NCI-H69 (cell line): ENCODE data around the gene CERS1.

Source experiments
- DNase-seq: peaks from one replicate; lab custom pipeline; 2025; lab: John Stamatoyannopoulos, UW

CERS1 gene

DNA sequence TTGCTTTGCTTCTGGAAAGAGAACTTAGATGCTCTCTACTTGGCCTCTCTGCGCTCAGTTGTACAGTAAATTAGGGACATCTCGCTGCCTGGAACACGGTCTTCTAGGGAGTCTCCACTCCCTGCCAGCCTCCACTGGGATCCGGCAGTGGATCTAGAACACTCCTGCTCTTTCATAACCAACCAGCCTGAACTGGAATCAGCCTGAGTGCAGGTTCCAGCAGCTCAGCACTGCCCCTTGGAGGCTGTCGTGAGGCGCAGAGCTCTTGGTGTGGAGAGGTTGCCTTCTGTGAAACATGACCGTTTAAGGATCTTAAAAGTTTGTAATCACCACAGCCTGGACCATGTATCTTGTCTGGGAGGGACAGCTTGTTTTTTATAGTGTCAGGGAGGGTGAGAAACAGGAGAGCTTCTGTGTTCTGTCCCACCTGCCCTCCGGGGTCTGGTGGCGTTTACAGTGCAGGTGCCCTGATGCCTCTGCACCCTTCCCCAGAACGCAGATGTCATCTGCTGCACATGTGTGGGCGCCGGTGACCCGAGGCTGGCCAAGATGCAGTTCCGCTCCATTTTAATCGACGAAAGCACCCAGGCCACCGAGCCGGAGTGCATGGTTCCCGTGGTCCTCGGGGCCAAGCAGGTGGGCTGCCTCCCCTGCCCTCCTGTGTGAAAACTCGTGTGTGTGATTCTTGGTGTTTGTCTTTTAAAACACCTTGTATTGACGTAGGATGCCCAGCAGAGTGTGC lies 39.4 kb downstream of the CERS1 start:
- DNase-seq = peak; percentile 13

DNA sequence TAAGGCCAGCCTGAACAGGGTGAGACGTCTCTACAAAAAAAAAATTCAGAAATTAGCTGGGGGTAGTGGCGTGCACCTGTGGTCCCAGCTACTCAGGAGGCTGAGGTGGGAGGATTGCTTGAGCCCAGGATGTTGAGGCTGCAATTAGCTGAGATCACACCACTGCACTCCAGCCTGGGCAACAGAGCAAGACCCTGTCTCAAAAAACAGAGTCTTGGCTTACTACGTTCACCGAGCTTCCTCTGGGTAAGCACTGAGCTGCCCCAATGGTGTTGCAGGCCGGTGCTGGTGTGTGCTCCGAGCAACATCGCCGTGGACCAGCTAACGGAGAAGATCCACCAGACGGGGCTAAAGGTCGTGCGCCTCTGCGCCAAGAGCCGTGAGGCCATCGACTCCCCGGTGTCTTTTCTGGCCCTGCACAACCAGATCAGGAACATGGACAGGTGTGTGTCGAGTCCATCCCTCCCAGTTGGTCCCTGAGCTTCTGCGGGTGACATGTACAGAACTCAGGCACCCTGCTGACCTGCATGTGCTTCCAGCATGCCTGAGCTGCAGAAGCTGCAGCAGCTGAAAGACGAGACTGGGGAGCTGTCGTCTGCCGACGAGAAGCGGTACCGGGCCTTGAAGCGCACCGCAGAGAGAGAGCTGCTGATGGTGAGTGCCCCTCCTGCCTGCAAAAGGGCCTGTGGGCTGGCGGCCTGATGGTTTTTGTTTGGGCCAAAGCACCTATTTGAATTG lies 40.1 kb downstream of the CERS1 start:
- DNase-seq = no peak

DNA sequence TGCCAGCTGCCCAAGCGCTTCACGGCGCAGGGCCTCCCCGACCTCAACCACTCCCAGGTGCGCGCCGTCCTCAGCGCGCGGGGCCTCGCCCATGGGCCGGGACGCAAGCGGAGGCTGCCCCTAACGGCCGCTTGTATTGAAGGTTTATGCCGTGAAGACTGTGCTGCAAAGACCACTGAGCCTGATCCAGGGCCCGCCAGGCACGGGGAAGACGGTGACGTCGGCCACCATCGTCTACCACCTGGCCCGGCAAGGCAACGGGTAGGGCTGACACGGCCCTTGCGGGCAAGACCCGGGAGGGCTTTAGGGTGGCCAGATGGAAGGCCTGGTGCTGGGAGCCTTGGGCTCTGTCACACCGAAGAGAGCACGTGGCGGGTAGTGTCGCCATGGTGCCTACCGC lies 41.0 kb downstream of the CERS1 start:
- no peak for DNase-seq

DNA sequence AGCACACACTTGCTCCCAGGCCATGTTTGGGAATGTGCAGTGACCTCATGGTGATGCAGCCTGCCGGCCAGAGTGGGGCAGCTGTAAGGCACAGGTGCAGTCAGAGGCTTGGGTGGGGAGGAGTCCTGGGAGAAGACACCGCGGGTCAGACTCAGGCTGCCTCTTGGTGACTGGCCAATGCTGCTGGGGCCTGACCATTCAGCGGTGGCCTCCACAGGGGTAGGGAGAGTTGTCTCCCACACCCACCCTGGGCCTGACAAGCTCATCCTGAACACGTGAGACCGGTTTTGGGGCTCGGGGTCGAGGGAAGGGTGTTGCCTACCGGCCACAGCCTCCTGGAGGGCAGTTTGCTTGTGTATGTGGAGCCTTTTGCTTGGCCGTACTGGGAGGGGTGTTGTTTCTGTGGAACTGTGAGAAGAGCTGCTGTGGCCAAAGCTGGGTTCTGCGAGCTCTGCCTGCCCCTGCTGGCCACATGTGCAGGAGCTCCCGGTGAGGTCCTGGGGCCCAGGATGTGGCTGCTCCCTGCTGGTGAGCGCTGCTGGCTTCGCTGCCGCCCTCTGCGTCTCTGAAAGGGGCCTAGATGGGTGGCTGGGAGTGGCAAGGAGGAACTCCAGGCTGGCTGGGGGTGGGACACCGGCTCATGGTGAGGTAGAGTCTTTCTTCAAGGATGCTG lies 42.1 kb downstream of the CERS1 start:
- DNase-seq = no peak

DNA sequence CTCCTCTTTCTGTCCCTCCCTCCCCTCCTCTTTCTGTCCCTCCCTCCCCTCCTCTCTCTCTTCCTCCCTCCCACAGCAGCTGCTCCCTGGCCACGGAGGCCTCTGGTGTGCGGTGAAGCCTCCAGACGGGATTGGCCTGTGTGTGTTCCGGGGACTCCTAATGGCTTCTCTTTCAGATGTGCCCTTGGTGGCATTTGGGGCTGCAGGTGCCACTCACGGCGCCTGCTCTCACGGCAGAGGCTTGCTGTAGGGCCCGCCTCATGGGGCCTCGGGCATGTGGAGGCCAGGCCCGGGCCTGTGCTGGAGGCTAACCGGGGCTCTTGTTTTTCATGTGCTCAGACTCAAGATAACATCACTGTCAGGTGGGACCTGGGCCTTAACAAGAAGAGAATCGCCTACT lies 43.3 kb downstream of the CERS1 start:
- DNase-seq = no peak

DNA sequence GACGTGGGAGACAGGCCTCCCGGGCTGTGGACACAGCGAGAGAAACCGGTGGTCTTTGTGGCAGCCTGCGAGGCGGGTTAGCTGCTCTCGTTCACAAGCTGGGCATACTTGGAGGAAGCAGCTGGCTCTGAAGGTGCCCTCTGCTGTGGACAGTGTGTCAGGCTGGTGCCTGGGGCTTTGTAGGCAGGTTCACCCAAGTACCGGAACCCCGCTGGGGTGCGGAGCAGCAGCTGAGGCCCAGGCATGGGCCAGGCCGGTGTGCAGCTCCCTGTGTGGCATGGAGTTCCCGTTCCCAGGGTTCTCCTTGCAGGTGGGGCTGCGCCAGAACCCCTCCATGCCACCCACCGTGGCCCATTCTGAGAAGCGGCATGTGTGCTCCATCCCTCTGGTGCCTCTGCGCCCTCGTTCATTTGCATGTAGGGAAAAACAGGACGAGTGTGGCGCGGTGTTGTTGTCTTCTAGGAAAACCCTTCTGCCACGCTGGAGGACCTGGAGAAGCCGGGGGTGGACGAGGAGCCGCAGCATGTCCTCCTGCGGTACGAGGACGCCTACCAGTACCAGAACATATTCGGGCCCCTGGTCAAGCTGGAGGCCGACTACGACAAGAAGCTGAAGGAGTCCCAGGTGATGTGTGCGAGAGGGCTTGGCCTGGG lies 44.2 kb downstream of the CERS1 start:
- DNase-seq = no peak

DNA sequence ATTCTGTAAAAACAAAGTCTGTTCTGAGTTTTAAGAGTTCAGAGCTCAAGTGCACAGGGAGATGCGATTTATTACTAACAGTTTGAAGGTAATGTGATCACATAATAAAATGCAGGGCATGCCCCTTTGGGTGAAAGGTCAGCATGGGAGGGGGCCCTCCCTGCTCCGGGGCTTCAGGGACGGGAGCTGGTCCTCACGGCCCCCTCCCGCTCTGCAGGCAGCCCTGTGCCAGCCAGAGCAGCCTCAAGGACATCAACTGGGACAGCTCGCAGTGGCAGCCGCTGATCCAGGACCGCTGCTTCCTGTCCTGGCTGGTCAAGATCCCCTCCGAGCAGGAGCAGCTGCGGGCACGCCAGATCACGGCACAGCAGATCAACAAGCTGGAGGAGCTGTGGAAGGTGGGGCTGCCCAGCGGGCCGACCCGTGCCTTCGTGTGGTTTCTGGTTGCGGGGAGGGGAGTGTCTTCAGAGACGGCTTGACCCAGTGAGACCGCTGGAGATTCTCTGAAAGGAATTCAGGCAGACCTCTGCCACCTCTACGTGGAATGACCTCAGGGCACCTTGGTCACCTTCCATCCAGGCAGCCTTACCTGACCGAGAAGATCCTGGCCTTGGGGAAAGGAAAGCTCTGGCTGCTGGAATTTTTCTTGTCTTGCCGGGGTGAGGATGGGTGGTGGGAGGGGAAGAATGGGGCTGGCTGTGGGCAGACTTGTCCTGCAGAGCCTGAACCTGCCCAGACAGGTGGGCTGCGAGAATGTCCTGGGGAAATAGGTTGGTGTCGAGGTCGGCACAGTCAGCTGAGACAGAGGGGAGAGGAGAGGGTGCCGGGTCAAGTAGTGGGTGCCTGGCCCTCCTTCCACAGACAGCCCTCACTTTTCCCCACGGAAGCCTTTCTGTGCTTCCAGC lies 45.2 kb downstream of the CERS1 start:
- no peak for DNase-seq

DNA sequence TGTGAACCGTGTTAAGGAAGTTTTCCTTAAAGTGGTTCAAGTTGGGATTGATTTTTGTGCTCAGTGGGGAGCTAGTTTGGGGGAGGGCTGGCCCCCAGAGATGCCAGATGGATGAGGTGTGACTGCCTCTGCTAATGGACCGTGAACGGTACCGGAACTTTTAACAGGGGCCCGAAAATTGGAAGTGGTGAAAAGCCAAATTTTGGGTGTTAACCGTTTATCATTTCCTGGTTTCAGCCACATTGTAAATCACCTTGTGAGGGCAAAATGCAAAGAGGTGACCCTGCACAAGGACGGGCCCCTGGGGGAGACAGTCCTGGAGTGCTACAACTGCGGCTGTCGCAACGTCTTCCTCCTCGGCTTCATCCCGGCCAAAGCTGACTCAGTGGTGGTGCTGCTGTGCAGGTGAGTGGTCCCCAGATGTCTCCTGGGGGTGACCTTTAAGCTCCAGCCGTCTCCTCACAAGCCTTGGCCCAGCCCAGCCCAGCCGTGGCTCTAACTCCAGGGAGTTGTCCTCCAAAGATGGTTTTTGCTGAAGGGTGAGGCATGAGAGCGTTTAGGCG lies 46.0 kb downstream of the CERS1 start:
- no peak for DNase-seq

DNA sequence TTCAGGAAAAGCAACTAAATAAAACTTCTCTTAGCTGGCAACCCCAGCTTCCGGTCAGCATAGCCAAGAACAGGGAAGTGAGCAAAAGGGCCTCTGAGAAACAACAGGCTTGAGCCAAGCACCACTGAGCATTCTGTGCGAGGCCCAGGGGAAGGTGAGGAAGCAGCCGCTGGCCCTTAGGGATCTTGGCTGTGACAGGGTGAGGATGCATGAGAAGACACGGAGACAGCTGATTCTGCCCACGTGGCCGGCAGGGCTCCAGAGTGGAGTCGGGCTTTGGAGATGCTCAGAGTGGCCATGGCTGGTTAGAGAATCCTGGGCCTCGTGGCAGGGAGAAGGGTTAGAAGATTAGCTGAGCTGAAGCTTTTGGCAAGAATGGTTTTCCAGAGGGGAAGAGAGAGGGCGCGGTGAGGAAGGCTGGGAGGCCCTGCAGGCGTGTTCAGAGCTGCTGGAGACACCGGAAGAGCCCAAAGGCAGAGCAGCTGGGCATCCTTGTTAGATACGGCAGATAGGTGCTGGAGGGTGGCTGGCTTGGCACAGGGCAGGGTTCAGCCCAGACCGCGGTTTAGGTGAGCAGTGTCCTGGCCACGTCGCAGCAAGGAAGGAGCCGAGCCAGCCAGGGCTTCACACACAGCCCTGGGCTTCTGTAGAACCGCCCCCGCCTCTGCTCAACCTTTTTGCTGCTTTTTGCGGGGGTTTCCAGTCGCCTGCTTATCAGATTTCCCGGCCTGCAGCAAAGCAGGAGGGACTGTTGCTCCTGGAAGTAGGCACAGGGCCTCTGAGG lies 46.9 kb downstream of the CERS1 start:
- DNase-seq = no peak

DNA sequence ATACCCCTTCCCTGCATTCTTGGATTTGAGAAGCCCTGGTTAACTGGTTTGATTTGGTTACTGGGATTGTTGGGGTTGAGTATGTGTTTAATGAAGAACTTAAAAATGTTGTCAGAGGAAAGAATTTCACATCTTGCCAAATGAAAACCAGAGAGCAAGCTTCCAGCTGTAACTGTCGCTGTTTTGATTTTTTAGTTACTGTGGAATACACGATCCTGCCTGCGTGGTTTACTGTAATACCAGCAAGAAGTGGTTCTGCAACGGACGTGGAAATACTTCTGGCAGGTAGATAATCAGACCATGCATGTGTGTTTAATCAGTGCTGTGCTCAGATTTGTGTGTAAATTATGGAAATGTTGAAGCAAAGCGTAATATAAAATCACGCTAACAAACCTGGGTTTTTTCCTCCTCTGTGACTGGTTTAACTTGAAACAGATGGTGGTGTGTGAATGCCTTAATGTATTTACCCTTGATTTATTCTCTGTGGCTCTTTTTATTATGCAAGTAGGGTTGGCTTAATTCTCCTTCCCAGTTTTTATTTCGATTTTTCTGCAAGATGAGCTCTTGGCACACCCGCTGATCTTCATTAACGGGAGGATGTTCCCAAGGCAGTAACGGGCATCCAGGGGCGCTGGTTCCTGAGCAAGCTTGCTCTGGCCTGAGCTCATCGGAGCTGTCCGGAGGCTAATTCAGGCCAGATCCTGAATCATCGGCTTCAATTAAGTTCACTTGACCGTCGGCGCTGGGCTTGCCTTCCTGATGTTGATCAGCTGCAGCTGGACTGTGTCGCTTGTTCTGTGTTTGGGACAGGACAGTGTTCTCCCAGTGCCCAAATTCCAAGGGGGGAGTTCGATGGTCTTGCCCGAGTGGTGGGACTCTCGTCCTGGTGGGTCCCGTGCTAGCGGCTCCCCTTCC lies 48.2 kb downstream of the CERS1 start:
- no peak for DNase-seq

DNA sequence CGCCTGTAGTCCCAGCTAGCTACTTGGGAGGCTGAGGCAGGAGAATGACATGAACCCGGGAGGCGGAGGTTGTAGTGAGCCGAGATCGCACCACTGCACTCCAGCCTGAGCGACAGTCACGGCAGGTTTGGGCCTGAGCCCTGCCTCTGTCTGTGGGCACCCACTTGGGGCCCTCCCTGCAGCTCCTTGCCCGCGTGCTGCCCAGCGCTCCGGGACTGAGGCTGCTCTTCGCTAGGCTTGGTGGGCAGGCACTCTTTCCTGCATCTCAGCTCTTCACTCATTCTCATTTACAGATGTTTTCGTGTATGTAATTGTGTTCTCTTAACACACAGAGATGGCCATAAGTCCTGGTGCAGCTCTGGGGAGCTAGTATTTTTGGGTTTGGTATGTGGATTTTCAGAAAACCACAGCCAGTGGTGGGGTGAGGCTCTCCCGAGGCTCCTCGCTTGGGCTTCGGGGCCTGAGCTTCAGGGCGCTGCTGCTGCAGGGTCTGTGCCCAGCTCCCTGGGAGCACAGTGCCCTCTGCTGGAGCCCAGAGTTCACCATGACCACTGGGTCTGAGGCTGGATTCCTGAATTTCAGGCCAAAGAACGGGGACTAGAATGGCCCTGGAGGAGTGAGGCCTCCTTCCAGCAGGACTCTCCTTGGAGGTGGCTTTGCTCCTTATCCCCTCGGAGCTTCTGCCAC lies 49.0 kb downstream of the CERS1 start:
- peak; percentile 71 for DNase-seq

DNA sequence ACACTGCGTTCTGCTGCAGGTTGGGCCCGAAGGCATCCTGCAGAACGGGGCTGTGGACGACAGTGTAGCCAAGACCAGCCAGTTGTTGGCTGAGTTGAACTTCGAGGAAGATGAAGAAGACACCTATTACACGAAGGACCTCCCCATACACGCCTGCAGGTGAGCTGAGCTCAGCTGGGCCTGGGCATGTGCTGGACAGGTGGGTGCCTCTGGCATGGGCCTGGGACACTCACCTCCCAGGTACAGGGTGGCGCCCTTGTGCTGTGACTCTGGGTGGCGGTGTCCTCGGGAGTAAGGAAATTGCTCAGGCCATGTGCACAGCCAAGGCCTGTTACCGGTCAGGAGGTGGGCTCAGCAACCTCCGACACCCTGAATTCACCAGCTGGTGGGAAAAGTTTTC lies 50.0 kb downstream of the CERS1 start:
- DNase-seq = no peak

DNA sequence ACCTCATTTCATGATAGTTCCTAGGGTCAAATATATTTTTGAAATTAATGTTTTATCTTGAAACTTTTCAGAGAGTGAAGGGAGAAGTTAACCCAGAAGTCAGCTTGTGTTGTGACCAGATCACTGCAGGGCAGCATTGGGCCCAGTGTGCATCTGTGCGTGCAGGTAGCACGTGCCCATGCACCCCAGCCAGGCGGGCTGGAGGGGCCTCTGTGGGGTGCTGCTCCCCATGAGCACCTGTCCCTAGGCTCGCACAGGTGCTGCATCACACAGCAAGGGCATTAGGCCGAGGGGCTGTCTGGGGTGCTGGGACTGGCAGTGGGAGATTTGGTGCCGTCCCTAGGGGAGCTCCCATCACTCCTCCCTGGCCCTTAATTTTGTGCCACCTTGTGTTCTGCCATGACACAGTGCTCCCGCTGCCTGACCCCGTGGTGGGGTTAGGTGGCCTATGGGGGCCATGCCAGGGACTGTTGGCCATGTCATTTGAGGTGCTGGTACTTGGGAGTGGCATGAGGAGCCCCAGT lies 51.1 kb downstream of the CERS1 start:
- no peak for DNase-seq

DNA sequence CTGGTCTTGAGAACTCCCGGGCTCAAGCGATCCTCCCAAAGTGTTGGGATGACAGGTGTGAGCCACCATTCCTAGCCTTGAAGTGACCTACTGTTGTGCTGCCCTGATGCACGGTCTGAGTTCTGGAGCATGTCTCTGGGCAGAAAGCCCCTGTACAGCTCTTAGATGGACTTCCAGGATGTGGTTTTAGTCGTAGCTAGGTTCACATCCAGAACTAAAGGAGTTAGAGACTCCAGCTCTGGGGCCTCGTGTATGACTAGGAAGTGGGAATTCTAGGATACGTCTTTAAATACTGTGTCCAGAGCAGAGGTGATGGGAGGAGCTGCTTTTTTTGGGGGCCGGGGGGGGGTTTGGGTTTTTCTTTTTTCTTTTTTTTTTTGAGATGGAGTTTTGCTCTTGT lies 52.0 kb downstream of the CERS1 start:
- DNase-seq = no peak

DNA sequence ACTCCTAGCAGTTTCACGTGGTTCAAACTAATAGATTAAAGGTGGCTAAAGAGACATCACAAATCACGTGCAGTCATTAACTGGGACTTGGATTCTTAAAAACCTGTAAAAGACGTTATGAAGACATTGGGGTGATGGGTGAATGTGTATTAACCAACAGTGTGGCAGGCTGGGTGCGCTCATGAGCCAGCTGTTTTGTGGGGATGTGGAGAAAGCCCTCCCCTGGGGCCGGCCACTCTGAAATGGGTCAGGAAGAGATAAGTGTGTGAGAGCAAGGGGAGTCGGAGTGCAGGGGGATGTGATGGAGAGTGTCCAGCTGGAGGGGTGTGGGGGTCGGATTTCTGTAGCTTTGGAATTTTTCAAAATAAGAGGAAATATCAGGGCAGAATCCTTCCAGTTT lies 53.8 kb downstream of the CERS1 start:
- no peak for DNase-seq

DNA sequence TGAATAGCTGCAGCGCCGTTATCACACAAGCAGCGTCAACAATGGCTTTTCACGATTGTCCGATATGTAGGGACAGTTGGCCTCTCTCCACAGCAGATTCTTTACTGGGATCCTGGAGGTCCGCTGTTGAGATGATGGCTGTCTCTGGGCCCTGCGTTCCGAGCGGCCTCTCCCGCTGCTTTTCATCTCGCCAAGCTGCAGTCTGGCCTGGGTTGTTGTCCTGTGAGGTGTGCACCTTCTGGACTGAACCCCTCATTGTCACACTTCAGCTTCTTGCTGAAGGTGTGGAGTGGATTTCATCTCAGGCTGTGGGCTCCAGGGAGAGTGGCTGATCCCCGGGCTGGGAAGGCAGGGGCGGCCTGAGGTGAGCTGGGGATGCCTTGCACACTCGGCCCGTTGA lies 54.6 kb downstream of the CERS1 start:
- DNase-seq = no peak

DNA sequence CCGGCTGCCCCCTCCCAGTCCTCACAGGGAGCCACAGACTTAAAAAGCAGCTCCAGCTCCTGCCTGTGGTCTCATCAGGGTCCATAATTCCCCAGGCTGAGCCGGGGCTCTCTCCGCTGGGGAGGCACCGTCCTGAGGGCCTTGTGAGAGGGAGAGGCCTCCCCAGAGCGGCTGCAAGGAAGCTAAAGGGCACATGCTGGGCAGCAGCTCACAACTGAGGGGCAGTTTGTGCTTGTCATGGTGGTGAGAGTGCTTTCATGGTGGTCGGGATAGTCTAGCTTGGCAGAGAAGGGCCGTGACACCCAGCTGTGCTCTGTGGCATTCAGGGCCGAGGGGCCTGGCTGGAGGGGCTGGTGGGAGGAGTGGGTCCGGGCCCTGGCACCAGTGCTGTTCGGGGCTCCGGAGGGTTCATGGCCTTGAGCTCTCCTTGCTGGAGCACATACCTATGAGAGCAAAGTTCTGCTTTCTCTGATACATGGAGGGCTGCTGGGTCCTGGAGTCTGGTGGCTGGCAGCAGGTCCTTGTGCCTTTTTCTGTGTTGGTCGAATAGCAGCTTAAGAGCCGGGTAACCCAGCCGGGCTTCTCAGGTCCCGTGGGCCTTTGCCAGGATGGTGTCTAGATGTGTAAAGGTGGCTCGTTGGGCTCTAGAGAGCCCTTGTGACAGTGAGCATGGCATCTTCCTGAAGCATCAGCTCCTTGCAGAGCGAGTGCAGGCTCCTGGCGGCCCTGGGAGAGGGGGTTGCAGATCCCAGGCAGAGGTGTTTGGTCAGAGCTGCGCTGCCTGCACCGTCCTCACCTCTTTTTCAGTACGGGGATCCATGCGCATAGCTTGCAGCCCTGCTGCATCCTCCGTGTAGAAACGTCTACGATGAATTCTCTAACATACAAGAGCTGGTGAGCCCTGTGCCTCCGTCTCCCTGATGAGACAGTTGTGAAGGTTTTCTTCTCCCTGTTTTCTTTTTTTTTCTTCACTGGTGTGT lies 55.4 kb downstream of the CERS1 start:
- no peak for DNase-seq
